Motor neuron (in vitro differentiated cells): Measurements from ENCODE around the gene TNS1. TPM values are rescaled to one million over a fixed set of nuclear protein-coding genes. Genes with fewer than 3 reads are reported as not detected.

Experiments used
- ATAC-seq, 8 experiments: fragments of 200-7000 bp; cut with Tn5 transposase; replicated peaks in 6 of 8; 2 replicates each; pipeline ENCODE4 v1.8.0; 2021; ENCODE audit warnings: mild to moderate bottlenecking in 8 of 8, moderate library complexity in 8 of 8
- H3K27ac ChIP-seq, 2 donors: fragments of 250-450 bp; sonication (Bioruptor Pico); 2 replicates each; pipeline ENCODE4 v1.9.0; 2021; ENCODE audit warnings: antibody characterized with exemption in 2 of 2, mild to moderate bottlenecking in 2 of 2, moderate library complexity in 1 of 2
- H3K4me1 ChIP-seq, 2 donors: fragments of 250-450 bp; sonication (Bioruptor Pico); replicated peaks in 1 of 2; 2 replicates each; pipeline ENCODE4 v1.6.1; 2021; ENCODE audit warnings: antibody characterized with exemption in 2 of 2, mild to moderate bottlenecking in 2 of 2, moderate library complexity in 1 of 2
- H3K4me3 ChIP-seq, 5 donors: fragments of 250-450 bp; sonication (Bioruptor Pico); 2 replicates each; pipeline ENCODE4 v1.9.0; 2021; ENCODE audit warnings: antibody characterized with exemption in 5 of 5, mild to moderate bottlenecking in 5 of 5, moderate library complexity in 4 of 5
- WGBS, 10 experiments: fragments of 450-650 bp; shearing (Covaris generic); methylation state at CpG; one replicate each; pipeline ENCODE4 v1.0.0; 2022; 5-methylcytosine and 5-hydroxymethylcytosine counted together
- in situ Hi-C, 9 experiments: fragments of 400-800 bp; cut with MboI; loops; one replicate each; pipeline ENCODE4 v1.15.0; 2021; ENCODE audit warnings: low sequenced_read_pairs in 9 of 9, low pct_unique_long_range_greater_than_20kb in 2 of 9; ENCODE audit not compliant: unreplicated experiment in 9 of 9
- total RNA-seq, 8 experiments: library from RNA; unstranded; fragments of 300-600 nt; gene quantifications; 2 replicates each; pipeline versions ENCODE4 v1.2.3 to v1.2.4, GENCODE V29; 2022

Gene TNS1
- total RNA-seq, 8 experiments from 2014 or later: 2.3 to 41.7 (median 11.4) TPM

- no peak overlapping the region for H3K27ac ChIP-seq
- H3K4me3 ChIP-seq: no peak overlapping the region
- WGBS, 10 experiments: 40 to 100% (median 70%) methylated on average over 1 to 5 of the region's 13 CpGs; no CpG with 5 or more reads in 3 of the 10 experiments
- ATAC-seq: peak in 4 of 8 experiments; percentile 21 to 47 (median 32)
- in situ Hi-C loops: loop anchor here in 8 of 9 experiments (5.0 to 25.0 kb wide), 7 partner anchors 90 to 268 kb away; partner anchors contain the start of genes RUFY4 (in 1 of the 8) and TNS1 (in 1 of the 8)
- H3K4me1 ChIP-seq: peaks cover 0 to 5% of the 10 kb centered on the region in 2 donors
Observed at GRCh38 chr2:217794133-217794986, 208.4 kb downstream of the TNS1 start.

GRCh38 chr2:217793566-217794132 lies 209.1 kb downstream of the TNS1 start:
- WGBS, 10 experiments: 60 to 93% (median 80%) methylated on average over 1 to 4 of the region's 8 CpGs; no CpG with 5 or more reads in 5 of the 10 experiments
- no peak for ATAC-seq
- Histone ChIP-seq H3K27ac (no peak overlapping the region), H3K4me1 (peaks cover 0 to 5% of the 10 kb centered on the region in 2 donors), H3K4me3 (no peak overlapping the region)
- in situ Hi-C loops: loop anchor here in 8 of 9 experiments (5.0 to 25.0 kb wide), 7 partner anchors 91 to 269 kb away; partner anchors contain the start of genes RUFY4 (in 1 of the 8) and TNS1 (in 1 of the 8)

GRCh38 chr2:217792626-217793527 lies 209.9 kb downstream of the TNS1 start:
- in situ Hi-C loops: loop anchor here in 8 of 9 experiments (5.0 to 25.0 kb wide), 7 partner anchors 92 to 269 kb away; partner anchors contain the start of genes RUFY4 (in 1 of the 8) and TNS1 (in 1 of the 8)
- 0 to 100% (median 79%) methylated on average over 1 to 4 of the region's 5 CpGs; no CpG with 5 or more reads in 2 of the 10 experiments for WGBS, 10 experiments
- Histone ChIP-seq H3K4me3 (no peak overlapping the region), H3K4me1 (peaks cover 0 to 5% of the 10 kb centered on the region in 2 donors), H3K27ac (no peak overlapping the region)
- ATAC-seq: peak in 2 of 8 experiments; percentile 27 to 37

- 71 to 100% (median 87%) methylated on average over 1 to 2 of the region's 2 CpGs; no CpG with 5 or more reads in 1 of the 10 experiments for WGBS, 10 experiments
- in situ Hi-C loops: loop anchor here in 8 of 9 experiments (5.0 to 25.0 kb wide), 7 partner anchors 93 to 271 kb away; partner anchors contain the start of genes RUFY4 (in 1 of the 8) and TNS1 (in 1 of the 8)
- Histone ChIP-seq H3K4me3 (no peak overlapping the region), H3K4me1 (peaks cover 0 to 5% of the 10 kb centered on the region in 2 donors), H3K27ac (no peak overlapping the region)
- no peak for ATAC-seq
Observed at GRCh38 chr2:217791551-217791950, 211.2 kb downstream of the TNS1 start.

GRCh38 chr2:217790681-217791392 lies 212.0 kb downstream of the TNS1 start:
- Histone ChIP-seq H3K27ac (no peak overlapping the region), H3K4me3 (no peak overlapping the region), H3K4me1 (peaks cover 0 to 5% of the 10 kb centered on the region in 2 donors)
- in situ Hi-C loops: loop anchor here in 8 of 9 experiments (5.0 to 25.0 kb wide), 7 partner anchors 94 to 271 kb away; partner anchors contain the start of genes RUFY4 (in 1 of the 8) and TNS1 (in 1 of the 8)
- 0 to 100% (median 60%) methylated on average over 1 to 3 of the region's 5 CpGs; no CpG with 5 or more reads in 5 of the 10 experiments for WGBS, 10 experiments
- ATAC-seq: peak in 7 of 8 experiments; percentile 25 to 49 (median 46)

GRCh38 chr2:217790195-217790594 lies 212.6 kb downstream of the TNS1 start:
- no peak for ATAC-seq
- H3K4me3 ChIP-seq: no peak overlapping the region
- in situ Hi-C loops: loop anchor here in 8 of 9 experiments (5.0 to 25.0 kb wide), 7 partner anchors 95 to 272 kb away; partner anchors contain the start of genes RUFY4 (in 1 of the 8) and TNS1 (in 1 of the 8)
- WGBS, 10 experiments: 40 to 91% (median 85%) methylated on average over 1 to 7 of the region's 10 CpGs; no CpG with 5 or more reads in 3 of the 10 experiments
- peaks cover 0 to 5% of the 10 kb centered on the region in 2 donors for H3K4me1 ChIP-seq
- no peak overlapping the region for H3K27ac ChIP-seq

GRCh38 chr2:217789736-217790181 lies 213.0 kb downstream of the TNS1 start:
- WGBS, 10 experiments: 78 to 92% (median 90%) methylated on average over 2 to 9 of the region's 13 CpGs; no CpG with 5 or more reads in 5 of the 10 experiments
- no peak for ATAC-seq
- in situ Hi-C loops: loop anchor here in 8 of 9 experiments (5.0 to 25.0 kb wide), 7 partner anchors 95 to 273 kb away; partner anchors contain the start of genes RUFY4 (in 1 of the 8) and TNS1 (in 1 of the 8)
- peaks cover 0 to 2% of the 10 kb centered on the region in 2 donors for H3K4me1 ChIP-seq
- no peak overlapping the region for H3K4me3 ChIP-seq
- H3K27ac ChIP-seq: no peak overlapping the region

- ATAC-seq: peak; percentile 27 to 82 (median 76)
- in situ Hi-C loops: loop anchor here in 7 of 9 experiments (25.0 kb wide), 5 partner anchors 98 to 273 kb away; partner anchors contain the start of genes RUFY4 (in 1 of the 7) and TNS1 (in 1 of the 7)
Observed at GRCh38 chr2:217789003-217789735, 213.6 kb downstream of the TNS1 start.

GRCh38 chr2:217788669-217789002 lies 214.2 kb downstream of the TNS1 start:
- 78 to 100% (median 90%) methylated on average over 1 to 6 of the region's 7 CpGs; no CpG with 5 or more reads in 3 of the 10 experiments for WGBS, 10 experiments

More at GRCh38 chr2:217789003-217789735, 213.6 kb downstream of the TNS1 start:
- Histone ChIP-seq H3K27ac (no peak overlapping the region), H3K4me3 (no peak overlapping the region), H3K4me1 (no peaks in the 10 kb centered on the region)
- WGBS, 10 experiments: 0 to 100% (median 31%) methylated on average over 1 to 12 of the region's 15 CpGs; no CpG with 5 or more reads in 3 of the 10 experiments

GRCh38 chr2:217787160-217787877 lies 215.5 kb downstream of the TNS1 start:
- in situ Hi-C loops: loop anchor here in 7 of 9 experiments (25.0 kb wide), 5 partner anchors 100 to 275 kb away; partner anchors contain the start of genes RUFY4 (in 1 of the 7) and TNS1 (in 1 of the 7)
- no peak overlapping the region for H3K4me3 ChIP-seq
- no peak for ATAC-seq
- no peak overlapping the region for H3K27ac ChIP-seq
- no peaks in the 10 kb centered on the region for H3K4me1 ChIP-seq
- 82 to 100% (median 90%) methylated on average over 1 to 6 of the region's 37 CpGs; no CpG with 5 or more reads in 7 of the 10 experiments for WGBS, 10 experiments

More at GRCh38 chr2:217788669-217789002, 214.2 kb downstream of the TNS1 start:
- Histone ChIP-seq H3K4me1 (no peaks in the 10 kb centered on the region), H3K27ac (no peak overlapping the region), H3K4me3 (no peak overlapping the region)
- ATAC-seq: no peak
- in situ Hi-C loops: loop anchor here in 7 of 9 experiments (25.0 kb wide), 5 partner anchors 99 to 274 kb away; partner anchors contain the start of genes RUFY4 (in 1 of the 7) and TNS1 (in 1 of the 7)
